HG03378 (cell line): Measurements from ENCODE around the gene ARHGAP5.

Source experiments
- ATAC-seq: cut with Tn5 transposase; IDR thresholded peaks from one replicate; pipeline ENCODE4 v1.9.1; 2021; ENCODE audit warnings: mild to moderate bottlenecking, moderate library complexity; ENCODE audit not compliant: unreplicated experiment

The ARHGAP5 gene

GRCh38 chr14:32074887-32075572 is 2.1 kb upstream of the ARHGAP5 start:
- no peak for ATAC-seq

- ATAC-seq = peak; percentile 41
Observed at GRCh38 chr14:32075672-32076277, 1.3 kb upstream of the ARHGAP5 start.

DNA sequence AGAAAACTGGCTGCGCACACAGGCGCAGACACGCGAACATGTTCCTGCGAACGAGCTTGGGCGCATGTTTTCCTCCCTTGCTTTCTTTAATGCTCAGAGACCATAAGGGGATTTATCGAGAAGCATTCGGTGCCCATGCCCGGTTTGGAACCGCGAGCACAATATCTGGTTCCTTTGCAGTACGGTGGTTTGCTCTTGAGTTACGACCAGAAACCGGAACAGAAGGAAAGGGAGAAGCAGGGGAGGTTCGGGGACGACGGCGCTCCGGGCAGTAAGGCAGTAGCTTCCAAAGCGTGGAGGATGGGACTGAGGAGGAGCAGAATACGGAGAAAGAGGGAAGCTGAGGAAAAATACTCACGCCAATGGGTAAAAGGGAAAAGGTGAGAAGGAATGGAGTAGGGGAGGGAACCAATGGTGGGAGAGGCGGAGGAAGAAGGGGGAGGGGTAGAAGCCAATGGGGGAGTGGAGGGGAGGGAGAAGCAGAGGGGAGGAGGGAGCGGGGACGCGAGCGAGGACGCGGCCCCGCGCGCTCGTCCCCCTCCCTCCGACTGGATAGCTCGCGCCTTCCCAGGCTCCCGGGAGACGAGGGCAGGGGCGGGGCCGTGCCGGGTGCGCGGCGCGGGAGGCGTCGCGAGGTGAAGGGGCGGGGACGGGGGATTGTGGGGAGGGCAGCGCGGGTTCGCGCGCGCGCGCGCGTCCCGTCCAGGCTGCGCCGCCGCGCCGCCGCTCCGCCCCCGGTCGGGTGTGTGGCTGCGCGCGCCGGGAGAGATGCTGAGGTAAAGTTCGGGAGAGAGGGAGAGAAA is 625 bp upstream of the ARHGAP5 start:
- peak; percentile 37 for ATAC-seq

- peak; percentile 28 for ATAC-seq
Observed at GRCh38 chr14:32078023-32078857, 1.1 kb downstream of the ARHGAP5 start.

GRCh38 chr14:32078858-32079216 is 1.7 kb downstream of the ARHGAP5 start:
- no peak for ATAC-seq

- no peak for ATAC-seq
Observed at GRCh38 chr14:32079264-32079663, 2.2 kb downstream of the ARHGAP5 start.

- ATAC-seq = no peak
Observed at GRCh38 chr14:32080001-32080510, 3.0 kb downstream of the ARHGAP5 start.

DNA sequence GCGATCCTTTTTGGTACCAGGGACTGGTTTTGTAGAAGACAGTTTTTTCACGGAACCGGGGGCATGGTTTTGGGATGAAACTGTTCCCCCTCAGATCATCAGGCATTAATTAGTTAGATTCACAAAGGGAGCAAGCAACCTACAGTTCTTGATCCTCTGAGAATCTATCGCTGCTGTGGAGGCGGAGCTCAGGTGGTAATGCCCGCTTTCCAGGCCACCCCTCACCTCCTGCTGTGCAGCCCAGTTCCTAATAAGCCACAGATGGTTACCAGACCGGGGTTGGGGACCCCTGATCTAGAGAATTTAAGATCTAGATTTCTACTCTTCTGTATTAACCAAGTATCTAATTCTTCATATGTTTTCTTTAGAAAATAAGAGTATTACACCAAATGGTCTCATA is 4.8 kb downstream of the ARHGAP5 start:
- no peak for ATAC-seq

- no peak for ATAC-seq
Observed at GRCh38 chr14:32083315-32083624, 6.2 kb downstream of the ARHGAP5 start.

DNA sequence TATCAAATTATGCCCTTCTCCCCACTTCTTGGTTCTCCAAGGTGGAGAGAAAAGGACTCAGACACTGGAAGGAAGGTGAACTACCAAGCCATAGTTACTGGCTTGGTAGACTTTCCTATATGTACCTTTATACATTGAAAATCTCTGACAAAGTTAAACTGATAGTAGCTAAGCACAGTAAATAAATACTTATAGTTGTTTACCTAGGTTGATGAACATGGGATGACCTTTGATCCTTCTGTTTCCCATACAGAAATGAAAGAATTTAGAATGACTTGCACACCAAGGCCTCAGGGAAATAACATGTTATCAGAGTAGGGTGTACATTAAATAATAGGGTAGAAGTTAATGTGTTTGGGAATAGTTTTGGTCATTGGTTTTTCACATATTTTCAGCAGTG is 6.7 kb downstream of the ARHGAP5 start:
- ATAC-seq = no peak

GRCh38 chr14:32085182-32085844 is 8.2 kb downstream of the ARHGAP5 start:
- ATAC-seq = no peak

GRCh38 chr14:32085845-32086383 is 8.8 kb downstream of the ARHGAP5 start:
- ATAC-seq = no peak

DNA sequence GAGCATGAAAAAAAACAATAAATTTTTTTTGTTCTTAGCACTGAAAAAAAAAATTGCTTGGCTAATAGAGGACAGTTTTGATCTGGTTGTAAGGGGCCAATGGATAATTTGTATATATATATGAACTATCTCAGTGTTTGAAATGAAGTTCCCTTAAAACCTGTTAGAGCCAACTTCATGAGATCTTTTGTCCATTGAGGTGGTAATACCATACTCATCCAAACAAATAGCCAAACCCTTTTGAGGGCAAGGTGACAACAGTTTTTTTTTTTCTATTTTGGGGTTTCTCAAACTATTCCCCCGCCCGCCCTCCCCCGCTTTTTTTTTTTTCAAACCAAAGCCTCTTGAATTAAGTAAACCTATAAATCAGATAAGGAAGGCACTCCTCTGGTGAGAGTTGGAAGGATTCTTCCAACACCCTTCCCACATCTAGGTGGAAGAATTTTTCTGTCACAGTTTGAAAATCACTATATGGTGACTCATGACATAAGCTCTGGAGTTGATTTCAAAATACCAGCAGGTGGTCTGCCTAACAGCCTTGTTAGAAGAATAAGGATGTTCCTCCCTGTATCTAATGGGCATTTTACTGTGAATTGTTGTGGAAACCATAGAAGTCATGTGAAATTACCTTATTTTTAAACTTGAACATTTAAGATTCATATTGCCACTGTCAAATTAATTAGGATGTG is 10.2 kb downstream of the ARHGAP5 start:
- ATAC-seq = no peak

- no peak for ATAC-seq
Observed at GRCh38 chr14:32087907-32088306, 10.8 kb downstream of the ARHGAP5 start.

GRCh38 chr14:32090686-32091085 is 13.6 kb downstream of the ARHGAP5 start:
- no peak for ATAC-seq

DNA sequence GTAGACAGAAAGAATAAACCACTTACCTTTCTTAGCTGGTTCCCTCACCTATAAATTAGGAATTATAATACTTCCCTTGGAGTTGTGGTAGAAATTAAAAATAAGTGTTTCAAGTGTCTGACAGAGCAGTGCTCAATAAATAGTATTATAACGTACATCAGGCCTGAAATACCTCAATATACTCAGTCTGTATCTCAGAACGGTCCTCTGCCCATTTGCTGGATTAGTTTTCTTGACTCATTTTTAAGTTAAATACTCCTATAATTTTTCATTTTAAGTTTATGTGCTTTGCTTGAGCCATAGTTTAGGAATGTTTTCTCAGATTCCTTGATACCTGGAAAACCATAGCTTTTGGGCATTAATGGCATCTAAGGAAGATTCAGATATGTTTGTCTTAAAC is 22.4 kb downstream of the ARHGAP5 start:
- no peak for ATAC-seq

DNA sequence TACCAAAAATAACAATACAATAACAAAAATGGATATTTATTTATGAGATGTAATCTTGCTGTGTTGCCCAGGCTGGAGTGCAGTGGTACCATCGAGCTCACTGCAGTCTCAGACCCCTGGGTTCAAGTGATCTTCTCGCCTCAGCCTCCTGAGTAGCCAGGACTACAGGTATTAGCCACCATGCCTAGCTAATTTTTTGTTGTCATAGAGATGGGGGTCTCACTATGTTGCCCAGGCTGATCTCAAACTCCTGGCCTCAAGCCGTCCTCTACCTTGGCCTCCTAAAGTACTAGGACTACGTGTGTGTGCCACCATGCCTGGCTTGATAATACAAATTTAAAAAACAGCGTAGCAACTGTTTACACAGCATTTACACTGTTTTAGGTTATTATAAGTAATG is 23.1 kb downstream of the ARHGAP5 start:
- ATAC-seq = no peak

- peak; percentile 77 for ATAC-seq
Observed at GRCh38 chr14:32102152-32102787, 25.2 kb downstream of the ARHGAP5 start.

GRCh38 chr14:32102968-32103367 is 25.9 kb downstream of the ARHGAP5 start:
- no peak for ATAC-seq
